Ishikawa (cell line): ENCODE measurements around the gene DNAJC27.

Experiments used
- CEBPB ChIP-seq: IDR thresholded peaks from 2 replicates; pipeline ENCODE4 v1.6.1; 2012
- CREB1 ChIP-seq: IDR thresholded peaks from 2 replicates; pipeline ENCODE4 v1.6.1; 2012; ENCODE audit warnings: low read depth
- EGR1 ChIP-seq: IDR thresholded peaks from 2 replicates; pipeline ENCODE4 v1.6.1; 2012
- EP300 ChIP-seq: IDR thresholded peaks from 2 replicates; pipeline ENCODE4 v1.6.1; 2012; ENCODE audit warnings: borderline replicate concordance
- NFIC ChIP-seq: IDR thresholded peaks from 2 replicates; pipeline ENCODE4 v1.6.1; 2012
- RAD21 ChIP-seq: IDR thresholded peaks from 2 replicates; pipeline ENCODE4 v1.6.1; 2012; ENCODE audit warnings: low read depth
- TAF1 ChIP-seq: IDR thresholded peaks from 2 replicates; pipeline ENCODE4 v1.6.1; 2012; ENCODE audit warnings: low read depth, mild to moderate bottlenecking
- TCF12 ChIP-seq: IDR thresholded peaks from 2 replicates; pipeline ENCODE4 v1.6.1; 2012; ENCODE audit warnings: low read depth
- YY1 ChIP-seq: IDR thresholded peaks from 2 replicates; pipeline ENCODE4 v1.6.1; 2012; ENCODE audit warnings: low read depth
- ZBTB7A ChIP-seq: IDR thresholded peaks from 2 replicates; pipeline ENCODE4 v1.6.1; 2012; ENCODE audit warnings: low read depth
- TF ChIP-seq, protein P1 (sequence below): IDR thresholded peaks from 2 replicates; pipeline ENCODE4 v1.6.1; 2012
- TF ChIP-seq, protein P2 (sequence below): IDR thresholded peaks from 2 replicates; pipeline ENCODE4 v1.6.1; 2012
- TF ChIP-seq, protein P3 (sequence below): IDR thresholded peaks from 2 replicates; pipeline ENCODE4 v1.6.1; 2012; ENCODE audit warnings: low read depth, mild to moderate bottlenecking

DNA sequence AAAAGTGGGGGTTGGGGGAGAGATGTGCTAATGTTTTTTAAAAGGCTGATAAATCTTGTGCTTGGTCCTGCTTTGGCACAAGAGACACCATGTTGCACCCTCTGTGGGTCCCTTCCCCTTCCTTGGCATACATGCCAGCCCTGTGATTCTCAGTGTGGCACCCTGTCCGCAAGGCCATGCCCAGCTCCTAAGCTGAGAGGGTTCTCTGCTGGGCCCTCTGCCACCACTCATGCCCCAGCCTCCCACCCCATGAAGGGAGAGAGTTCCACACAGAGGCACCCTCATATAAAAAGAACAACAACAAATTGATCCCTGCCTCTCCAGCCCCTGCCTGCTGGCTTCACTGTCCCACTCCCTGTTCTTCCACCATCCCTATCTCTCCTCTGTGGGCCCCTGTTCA, 49.2 kb downstream of the DNAJC27 start:
- TF ChIP-seq RAD21, result no peak
- no peak for TF ChIP-seq CEBPB
- TF ChIP-seq ZBTB7A, result no peak
- no peak for TF ChIP-seq EGR1
- no peak for TF ChIP-seq TCF12
- TF ChIP-seq, protein P1, sequence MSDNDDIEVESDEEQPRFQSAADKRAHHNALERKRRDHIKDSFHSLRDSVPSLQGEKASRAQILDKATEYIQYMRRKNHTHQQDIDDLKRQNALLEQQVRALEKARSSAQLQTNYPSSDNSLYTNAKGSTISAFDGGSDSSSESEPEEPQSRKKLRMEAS, result no peak
- TF ChIP-seq EP300, result no peak
- no peak for TF ChIP-seq TAF1
- TF ChIP-seq, protein P2, sequence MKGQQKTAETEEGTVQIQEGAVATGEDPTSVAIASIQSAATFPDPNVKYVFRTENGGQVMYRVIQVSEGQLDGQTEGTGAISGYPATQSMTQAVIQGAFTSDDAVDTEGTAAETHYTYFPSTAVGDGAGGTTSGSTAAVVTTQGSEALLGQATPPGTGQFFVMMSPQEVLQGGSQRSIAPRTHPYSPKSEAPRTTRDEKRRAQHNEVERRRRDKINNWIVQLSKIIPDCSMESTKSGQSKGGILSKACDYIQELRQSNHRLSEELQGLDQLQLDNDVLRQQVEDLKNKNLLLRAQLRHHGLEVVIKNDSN, result no peak
- no peak for TF ChIP-seq YY1
- TF ChIP-seq, protein P3, sequence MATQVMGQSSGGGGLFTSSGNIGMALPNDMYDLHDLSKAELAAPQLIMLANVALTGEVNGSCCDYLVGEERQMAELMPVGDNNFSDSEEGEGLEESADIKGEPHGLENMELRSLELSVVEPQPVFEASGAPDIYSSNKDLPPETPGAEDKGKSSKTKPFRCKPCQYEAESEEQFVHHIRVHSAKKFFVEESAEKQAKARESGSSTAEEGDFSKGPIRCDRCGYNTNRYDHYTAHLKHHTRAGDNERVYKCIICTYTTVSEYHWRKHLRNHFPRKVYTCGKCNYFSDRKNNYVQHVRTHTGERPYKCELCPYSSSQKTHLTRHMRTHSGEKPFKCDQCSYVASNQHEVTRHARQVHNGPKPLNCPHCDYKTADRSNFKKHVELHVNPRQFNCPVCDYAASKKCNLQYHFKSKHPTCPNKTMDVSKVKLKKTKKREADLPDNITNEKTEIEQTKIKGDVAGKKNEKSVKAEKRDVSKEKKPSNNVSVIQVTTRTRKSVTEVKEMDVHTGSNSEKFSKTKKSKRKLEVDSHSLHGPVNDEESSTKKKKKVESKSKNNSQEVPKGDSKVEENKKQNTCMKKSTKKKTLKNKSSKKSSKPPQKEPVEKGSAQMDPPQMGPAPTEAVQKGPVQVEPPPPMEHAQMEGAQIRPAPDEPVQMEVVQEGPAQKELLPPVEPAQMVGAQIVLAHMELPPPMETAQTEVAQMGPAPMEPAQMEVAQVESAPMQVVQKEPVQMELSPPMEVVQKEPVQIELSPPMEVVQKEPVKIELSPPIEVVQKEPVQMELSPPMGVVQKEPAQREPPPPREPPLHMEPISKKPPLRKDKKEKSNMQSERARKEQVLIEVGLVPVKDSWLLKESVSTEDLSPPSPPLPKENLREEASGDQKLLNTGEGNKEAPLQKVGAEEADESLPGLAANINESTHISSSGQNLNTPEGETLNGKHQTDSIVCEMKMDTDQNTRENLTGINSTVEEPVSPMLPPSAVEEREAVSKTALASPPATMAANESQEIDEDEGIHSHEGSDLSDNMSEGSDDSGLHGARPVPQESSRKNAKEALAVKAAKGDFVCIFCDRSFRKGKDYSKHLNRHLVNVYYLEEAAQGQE, result no peak
- TF ChIP-seq CREB1, result no peak
- TF ChIP-seq NFIC, result no peak
